GM18507 (cell line): ENCODE measurements around the gene MSI2.

Source experiments
- DNase-seq: peaks from one replicate; pipeline ENCODE4 v3.0.0; 2011; ENCODE audit warnings: low read depth; ENCODE audit not compliant: insufficient read length; ENCODE audit errors: extremely low spot score
- FAIRE-seq: peaks from 2 replicates; lab custom pipeline; 2011; peaks lifted over from hg19 to GRCh38; lab: Jason Lieb, UNC

Gene MSI2

DNA sequence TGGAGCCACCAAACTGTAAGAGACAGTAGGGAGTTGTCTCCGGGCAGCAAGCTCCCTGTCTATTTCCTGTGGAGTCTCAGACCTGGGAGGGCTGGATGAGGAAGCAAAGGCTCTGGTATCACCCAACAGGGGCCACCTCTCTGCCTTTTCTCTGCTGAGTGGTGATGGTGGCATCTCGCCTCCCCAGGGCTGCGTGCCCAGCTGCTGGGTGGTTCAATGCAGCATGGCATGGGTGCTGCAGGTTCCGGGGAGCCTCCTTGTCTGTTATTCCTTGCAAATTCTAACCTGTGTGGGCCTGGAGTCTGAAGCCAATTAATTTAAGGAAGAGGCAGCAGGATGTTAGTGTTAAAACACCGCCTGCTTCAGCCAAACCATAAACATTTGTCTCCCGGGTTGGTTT is 410.6 kb downstream of the MSI2 start:
- FAIRE-seq (no peak), DNase-seq (no peak)

DNA sequence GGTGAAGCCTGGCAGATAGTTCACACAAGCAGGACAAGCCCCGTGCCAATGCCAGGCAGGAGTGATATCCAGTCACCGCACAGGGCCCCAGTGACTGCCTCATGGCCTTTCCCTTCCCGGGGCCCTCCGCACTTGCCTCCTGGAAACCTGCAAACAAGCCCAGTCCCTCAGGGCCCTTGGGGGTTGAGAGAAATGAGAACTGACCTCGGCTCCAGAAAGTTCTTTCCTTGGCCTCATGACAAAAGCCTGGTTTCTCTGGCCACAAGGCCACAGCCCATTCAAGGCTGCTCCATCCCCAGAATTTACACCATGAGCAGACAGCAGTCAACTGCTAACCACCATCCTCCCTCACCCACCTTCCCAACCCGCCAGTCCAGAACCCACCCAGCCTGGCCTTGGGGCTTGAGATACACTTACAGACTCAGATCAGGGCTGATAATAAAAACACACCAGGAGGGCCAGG is 411.2 kb downstream of the MSI2 start:
- DNase-seq (no peak), FAIRE-seq (no peak)

DNA sequence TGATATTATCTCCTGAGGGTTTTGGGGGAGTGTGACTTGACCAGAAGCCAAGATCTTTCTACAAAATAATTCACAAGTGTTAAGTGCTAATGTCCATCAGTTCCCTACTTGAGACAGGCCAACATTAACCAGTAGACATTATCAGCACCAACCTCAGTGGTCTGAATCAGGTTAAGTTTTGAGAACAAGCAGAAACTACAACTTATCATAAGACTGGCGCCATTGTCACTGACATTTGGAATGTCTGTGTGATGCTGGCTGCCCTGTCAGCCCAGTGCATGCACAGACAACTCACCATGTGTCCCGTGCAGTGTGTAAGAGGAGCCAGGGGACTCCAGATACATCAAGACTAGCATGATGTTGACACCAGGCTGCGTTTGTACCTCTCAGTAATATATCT is 412.0 kb downstream of the MSI2 start:
- no peak for FAIRE-seq

DNA sequence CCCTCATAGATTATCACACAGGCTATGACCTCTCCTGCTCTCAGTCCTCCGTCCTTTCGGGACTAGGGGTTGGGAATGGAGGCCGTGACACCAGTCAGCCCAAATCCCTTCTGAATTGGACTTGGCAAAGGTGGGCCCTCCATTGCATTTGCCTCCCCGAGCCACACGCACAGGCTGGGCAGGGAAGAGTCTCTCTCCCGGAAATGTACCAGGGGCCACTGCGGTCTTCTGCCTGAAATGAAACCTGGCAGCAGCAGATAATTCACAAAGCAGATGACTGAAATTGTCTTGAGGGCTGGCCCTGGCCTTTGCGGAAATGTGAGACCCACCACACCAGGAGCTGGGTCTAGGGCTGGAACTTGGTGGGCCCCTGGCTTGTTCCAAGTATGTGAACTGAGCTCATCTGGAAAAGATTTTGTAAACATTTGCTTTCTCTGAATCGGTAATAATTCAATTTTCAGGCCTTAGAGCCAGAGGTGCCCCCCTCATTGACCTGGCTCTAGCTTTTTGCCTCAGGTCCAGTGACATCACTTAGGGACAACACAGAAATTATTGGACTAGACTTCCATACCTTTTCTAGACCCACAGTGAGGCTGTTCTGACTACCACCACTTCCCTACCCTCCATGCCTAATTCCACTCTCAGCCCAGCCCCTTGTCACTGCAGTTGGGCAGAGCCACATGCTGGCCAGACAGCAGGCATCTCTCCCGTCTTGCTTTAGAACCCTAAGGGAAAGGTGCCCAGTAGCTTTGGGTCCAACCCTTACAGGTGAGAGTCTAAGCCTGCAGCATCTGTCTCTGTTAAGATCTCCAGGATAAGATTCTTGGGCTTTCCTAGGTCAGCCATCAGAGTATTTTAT is 413.6 kb downstream of the MSI2 start:
- FAIRE-seq (no peak), DNase-seq (no peak)

More for the DNA sequence above, 412.0 kb downstream of the MSI2 start:
- no peak for DNase-seq

DNA sequence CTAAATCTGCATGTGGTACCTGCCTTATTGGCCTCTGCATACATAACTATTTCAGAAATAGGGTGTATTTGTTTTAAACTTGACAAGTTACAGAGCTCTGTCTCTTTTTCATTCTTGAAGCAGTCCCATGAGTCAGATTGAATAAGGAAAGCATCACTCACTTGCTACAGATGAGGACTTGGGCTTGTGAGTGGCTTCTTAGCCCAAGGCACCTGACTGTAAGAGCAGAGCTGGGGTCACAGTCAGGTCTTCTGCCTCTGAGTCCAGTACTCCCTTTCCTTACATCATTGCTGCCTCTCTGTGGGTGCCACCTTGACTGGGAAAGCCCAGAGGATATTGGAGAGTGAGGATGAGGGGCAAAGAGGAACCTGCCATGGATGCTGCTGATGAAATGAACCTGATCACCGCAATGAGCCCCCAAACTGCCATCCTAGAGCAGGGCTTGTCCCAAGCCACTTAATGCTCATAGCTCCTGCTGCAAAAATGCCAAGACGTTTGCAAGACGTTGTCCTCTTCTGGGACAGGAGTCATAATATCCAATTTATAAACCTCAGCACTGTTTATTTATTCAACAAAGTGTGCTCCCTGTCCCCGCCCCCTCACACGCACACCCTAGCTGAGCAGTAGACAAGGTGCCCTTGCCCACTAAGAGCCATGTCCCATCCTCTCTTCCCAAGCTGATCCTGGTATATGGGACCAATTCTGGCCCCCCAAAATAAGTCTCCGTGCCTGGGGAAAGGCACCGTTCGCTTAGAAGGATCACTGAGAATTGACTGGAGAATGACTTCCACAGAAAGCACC is 414.6 kb downstream of the MSI2 start:
- DNase-seq (no peak), FAIRE-seq (no peak)

DNA sequence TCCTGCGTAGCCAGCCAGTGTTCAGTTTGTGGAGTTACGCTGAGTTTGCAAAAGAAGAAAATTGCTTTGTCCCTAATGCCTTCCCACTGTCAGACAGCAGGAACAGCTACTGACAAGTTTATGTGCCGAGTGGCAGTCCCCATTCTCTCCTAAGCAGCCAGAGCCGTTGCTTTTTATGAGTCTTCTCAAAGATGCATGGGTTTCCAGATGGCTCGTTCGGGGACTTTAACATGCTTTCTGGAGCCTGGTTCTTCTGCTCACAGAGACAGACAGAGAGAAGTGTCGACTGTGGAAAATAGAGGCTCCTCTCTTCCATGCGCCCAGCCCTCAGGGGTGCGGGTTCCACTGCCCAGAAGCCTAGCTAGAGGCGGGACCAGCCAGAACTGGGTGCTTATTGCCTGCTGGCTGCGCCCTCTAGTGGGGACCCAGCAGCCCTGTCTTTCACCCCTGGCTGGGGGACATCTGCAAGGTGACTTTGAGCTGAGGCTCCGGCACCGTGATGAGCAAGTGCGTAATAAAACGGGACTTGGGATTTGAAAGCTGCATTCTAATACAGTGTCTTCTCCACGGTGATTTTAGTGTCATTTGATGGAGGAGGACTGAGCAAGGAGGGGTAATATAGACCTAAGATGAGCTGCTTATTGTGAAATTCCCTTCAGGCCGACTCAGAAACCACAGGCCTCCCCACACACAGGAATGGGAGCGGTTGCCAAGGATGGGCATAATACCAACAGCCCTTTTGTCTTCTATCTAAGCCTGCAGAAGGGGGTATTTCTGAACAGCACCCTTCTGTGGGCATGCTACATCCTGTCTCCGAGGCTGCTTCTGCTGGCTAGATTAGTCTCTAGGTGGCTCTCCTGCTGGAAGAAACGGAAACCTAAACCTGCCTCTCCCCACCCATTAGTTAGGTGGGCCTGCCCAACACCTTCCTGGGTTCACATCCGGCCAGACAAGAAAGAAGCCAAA is 415.6 kb downstream of the MSI2 start:
- peak; percentile 67 for FAIRE-seq
- DNase-seq: peak; percentile 76

DNA sequence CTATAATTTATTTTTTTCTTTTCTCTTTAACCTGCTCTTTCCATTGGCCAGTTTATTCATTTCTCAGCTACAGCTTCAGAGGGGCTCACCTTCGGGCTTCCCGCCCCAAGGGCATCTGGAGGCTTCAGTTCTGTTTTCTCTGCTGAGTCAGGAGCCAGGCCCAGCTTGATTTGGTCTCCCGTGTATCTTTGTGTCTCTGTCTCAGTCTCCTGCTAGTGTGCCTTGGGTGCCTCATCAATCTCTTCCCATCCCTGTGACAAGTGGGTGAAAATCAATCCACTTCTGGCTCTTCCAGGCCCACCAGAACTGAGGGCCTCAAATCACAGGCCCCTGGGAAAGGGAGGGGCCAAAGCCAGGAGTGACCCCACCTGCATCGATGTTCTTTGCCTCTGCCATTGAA is 416.6 kb downstream of the MSI2 start:
- FAIRE-seq: no peak

DNA sequence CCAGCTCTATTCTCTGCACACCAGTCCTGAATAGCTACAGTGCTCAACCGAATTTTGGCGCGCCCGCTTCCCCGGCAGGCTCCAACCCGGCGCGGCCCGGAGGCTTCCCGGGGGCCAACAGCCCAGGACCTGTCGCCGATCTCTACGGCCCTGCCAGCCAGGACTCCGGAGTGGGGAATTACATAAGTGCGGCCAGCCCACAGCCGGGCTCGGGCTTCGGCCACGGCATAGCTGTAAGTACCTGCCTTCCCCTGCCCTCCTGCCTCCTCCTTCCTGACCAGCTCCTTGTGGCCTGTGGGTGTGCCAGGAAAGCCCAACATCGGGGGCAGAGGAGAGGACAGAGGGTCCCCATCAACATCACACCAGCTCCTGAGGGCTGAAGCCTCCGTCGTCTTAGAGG is 418.6 kb downstream of the MSI2 start:
- no peak for FAIRE-seq
- DNase-seq: no peak

More for the DNA sequence above, 416.6 kb downstream of the MSI2 start:
- DNase-seq: no peak

DNA sequence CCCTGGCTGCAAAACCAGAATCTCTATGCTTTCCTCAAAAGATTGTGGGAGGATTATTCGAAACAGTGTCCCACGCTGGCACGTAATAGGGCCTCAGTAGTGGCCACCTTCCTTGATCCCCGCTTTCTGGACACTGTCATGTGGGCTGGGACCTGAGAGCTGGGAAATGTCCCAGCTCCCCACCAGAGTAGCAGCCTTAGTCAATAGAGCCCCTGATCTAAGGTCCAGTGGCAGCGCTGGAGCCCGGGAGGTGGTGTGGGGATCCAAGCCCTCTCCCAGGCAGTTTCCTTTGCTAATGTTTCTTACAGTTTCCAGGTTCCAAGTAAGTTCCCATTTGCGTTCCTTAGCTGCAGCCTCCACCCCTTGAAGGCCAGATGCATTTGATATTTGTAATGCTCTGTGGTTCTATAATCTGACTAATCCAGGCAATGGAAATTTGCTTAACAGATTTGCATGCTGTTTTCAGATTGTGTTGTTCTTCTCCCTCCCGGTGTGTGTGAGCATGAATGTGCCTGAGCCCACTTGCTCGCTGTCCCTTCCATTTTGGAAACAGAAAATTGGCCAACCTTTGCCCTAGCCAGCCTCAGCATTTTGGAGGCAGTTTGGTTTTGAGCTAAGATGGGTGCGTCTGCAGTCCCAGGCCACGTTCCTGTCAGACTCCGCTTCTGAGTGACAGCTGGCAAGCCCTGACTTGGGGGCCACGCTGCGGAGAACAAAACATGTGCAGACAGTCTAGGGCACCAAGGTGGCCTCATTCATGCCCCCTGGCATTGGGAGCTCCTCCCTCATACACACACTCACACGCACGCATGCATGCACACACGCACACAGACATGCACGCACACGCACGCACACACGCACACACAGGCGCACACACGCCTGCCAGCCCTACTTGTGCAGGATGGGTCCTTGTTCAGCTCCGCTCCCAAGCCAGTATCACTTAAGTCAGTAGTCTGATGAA is 419.4 kb downstream of the MSI2 start:
- DNase-seq (no peak), FAIRE-seq (no peak)

DNA sequence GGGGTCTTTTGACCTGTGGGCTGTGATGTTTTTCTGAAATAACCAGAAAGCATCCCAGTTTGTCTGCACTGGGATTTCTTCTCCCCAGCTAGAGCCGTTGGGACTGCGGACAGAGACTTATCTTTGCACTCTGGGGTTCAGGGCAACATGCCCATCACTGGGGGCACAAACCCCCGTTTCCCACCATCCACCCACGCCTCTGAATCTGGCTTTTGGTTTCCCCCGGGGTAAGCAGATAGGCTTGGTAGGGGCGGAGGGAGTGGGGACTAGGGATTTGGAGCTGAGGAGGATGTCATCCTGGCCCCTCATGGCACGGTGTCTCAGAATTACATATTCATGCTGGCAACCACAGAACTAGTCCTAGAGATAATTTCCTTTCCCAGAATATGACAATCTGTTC is 420.2 kb downstream of the MSI2 start:
- no peak for DNase-seq
- no peak for FAIRE-seq

DNA sequence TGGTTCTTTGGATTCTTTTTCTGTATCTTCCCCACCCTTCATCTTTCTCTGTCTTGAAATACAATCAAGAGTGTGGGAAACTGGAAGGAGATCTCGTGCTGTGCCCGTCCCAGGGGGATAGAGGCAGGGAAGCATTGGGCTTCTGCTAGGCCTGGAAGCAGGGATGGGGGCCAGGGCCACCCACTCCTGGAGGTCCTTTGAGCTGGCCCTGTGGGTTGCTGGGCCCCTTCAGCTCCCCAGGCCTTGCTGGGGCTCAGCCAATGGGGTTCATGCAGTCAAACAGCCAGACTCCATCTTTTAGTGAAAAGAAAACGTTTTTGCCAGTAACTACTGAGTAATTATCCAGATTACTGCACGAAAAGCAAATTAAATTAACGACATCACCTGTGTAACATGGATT is 421.0 kb downstream of the MSI2 start:
- FAIRE-seq (no peak), DNase-seq (no peak)

DNA sequence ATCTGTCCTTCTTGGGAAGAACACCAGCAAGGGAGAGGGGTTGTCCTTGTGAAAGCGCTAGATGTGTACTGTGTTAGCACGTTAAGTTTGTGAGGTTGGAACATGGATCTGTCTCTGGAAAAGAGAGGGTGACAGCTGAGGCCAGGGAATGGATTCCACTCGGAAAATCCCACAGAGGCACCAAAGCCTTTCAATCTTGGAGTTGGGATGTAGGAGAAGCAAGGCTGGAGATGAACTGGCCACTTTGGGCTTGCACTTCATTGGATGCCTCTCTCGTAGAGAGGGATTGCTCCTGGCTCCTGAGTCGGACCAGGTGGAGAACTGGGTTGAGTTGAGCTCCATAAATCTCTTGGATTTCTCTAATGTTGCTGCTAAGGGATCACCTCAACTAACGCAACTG is 421.5 kb downstream of the MSI2 start:
- no peak for FAIRE-seq
- DNase-seq: no peak

DNA sequence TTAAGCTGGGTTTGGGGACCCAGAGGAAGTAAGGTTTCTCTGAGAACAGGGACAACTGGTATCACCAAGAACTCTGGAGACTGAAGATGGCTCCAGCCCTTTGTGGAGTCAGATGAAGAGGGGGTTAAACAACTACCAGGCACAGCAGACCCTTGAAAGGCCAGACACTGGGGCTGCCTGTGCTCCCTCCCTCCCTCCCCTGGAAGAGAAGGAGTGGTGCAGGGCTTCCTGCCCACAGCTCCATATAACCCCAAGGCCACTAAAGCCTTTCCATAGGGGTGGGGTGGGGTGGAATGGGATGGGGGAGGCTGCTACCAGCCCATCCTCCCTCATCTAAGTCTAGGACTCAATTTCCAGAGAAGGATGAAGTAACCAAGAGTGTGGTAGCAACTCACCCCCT is 422.1 kb downstream of the MSI2 start:
- no peak for FAIRE-seq

DNA sequence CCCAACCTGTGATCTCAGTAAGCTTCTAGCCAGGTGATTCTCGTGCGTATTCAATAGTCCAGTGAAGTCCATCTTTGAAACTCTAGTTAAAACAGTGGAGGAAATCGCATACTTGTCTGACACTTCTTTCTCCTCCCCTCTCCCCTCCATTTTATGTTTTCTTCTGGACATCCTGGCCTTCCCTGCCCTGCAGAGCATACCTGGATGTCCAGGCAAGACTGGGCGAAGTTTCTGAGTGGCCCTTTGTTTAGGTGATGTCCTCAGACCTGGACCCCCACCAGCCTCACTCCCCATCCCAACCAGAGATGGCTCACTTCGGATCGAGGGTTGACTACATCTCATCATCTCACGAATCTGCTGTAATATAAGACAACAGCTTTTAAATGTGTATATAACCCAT is 423.0 kb downstream of the MSI2 start:
- DNase-seq: no peak

More for the DNA sequence above, 422.1 kb downstream of the MSI2 start:
- DNase-seq: no peak

DNA sequence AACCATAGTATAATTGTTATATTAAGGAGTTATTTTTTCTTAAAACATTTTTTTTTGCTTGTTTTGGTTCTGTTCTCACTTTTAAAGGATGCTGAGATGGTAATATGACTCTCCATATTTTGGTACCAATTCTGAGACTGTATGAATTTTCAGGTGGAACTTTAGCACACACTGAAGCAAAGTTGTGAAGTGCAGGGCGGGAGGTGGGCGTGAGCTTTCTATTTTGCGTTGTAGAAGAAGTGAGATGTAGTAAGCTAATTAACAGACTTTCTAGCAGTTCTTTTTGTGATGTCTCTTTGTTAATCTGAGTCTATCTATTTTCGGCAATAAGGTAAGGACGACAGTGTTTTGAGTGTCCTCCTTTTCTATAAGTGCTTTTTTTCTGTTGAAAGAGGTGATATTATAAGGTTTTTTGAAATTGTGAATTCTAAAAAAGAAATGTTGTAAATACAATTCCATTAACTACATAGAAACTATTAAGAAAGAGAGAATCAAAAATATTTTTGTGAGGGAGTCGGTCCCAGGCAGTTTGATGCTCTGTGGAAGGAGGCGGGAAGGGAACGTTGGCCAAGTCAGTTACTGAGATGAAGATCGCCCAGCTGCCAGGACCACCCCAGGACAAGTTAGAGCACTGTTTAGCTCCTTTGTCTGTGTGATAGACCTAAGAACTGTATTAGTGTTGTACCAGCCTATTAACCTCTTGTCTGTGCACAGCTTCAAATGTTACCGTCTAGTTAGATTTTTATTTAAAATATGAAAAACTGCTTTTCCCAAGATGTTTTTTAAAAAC is 423.8 kb downstream of the MSI2 start:
- DNase-seq (no peak), FAIRE-seq (no peak)

More for the DNA sequence above, 423.0 kb downstream of the MSI2 start:
- no peak for FAIRE-seq

DNA sequence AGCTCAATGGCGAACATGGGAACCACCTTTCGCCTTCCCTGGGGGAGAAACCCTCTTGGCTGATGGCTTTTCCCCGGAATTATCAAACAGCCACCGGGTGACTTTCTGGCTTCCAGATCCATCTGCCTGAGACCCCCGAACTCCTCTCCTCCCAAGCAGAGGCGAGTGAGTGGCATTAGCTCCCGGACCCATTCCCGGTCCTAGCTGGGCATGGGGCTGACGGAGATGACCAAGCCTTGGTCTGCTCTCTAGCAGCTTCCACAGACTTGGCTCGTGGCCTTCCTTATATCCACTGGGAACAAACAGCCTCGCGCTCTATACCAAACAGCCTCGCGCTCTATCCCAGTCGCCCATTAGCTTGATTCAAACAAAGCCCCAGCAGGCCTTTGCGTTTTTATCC is 426.4 kb downstream of the MSI2 start:
- no peak for FAIRE-seq

DNA sequence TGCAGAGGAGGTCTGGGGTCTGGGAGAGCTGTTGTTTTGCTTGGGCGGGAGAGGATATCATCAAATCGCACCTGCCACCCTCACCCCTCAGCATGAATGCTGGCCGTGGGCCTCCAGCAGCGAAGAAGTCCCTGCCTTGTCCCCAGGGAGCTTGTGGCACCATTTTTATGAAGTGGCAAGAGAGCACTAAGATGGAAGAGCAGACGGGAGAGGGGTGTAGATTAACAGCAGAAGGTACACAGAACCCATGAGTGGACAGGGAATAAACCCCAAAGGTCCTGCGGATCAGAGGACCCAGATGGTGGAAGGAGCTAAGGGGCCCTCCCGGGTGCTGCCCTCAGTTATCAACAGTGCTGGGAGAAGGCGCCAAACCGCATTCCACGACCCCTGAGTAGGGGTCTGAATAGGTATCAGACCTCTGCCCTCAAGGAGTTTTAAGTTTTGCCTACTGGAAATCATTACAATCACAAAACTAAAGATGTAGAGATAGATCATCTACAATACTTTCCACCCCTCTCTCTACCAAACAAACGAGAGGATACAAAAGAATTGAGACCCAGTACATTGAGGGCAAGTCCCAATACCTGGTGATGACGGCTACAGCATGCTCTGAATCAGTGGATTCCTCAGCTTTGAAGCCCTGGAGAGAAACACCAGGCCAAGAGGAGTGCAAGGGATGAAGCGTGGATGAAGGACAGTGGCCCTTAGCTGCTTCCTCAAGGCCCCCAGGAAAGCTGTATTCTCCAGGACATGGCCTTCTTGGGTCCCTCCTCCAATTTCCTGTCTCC is 428.6 kb downstream of the MSI2 start:
- DNase-seq (no peak), FAIRE-seq (no peak)

More for the DNA sequence above, 426.4 kb downstream of the MSI2 start:
- DNase-seq: no peak
